A549 (cell line): ENCODE measurements around the gene MSI2. TPM values are rescaled to one million over a fixed set of nuclear protein-coding genes. Genes with fewer than 3 reads are reported as not detected.

Source experiments
- BHLHE40 ChIP-seq: IDR thresholded peaks from 2 replicates; pipeline ENCODE4 v1.6.1; 2012; ENCODE audit warnings: low read depth, low read length, inconsistent platforms
- CHD2 ChIP-seq: fragments of 150-350 bp; IDR thresholded peaks from 2 replicates; pipeline ENCODE4 v1.6.1; 2014; ENCODE audit warnings: low read length; ENCODE audit not compliant: partially characterized antibody
- EHF ChIP-seq: fragments of 250-450 bp; sonication (Bioruptor Pico); IDR thresholded peaks from 2 replicates; pipeline ENCODE4 v1.5.0; 2020; ENCODE audit warnings: mild to moderate bottlenecking
- EHMT2 ChIP-seq: fragments of 200-600 bp; sonication (generic); IDR thresholded peaks from 2 replicates; pipeline ENCODE4 v1.6.1; 2016; ENCODE audit warnings: antibody characterized with exemption, low read depth, mild to moderate bottlenecking, moderate library complexity
- ESRRA ChIP-seq: fragments of 150-350 bp; IDR thresholded peaks from 2 replicates; pipeline ENCODE4 v1.6.1; 2014; ENCODE audit warnings: mild to moderate bottlenecking, low read length, borderline replicate concordance
- FOSB ChIP-seq: fragments of 250-450 bp; sonication (Bioruptor Pico); IDR thresholded peaks from 2 replicates; pipeline ENCODE4 v1.5.0; 2020; ENCODE audit warnings: mild to moderate bottlenecking, moderate library complexity
- FOSL2 ChIP-seq, 2 experiments: fragments of 450-650 bp in 1 of 2; fragments of >200 bp in 1 of 2; sonication (Bioruptor Twin) in 1 of 2; formaldehyde crosslinking; IDR thresholded peaks; 2 replicates each; pipeline versions ENCODE4 v1.5.0 to v1.6.1; 2016 to 2020; ENCODE audit warnings: mild to moderate bottlenecking in 1 of 2, moderate library complexity in 1 of 2
- GATA3 ChIP-seq: IDR thresholded peaks from 2 replicates; pipeline ENCODE4 v1.6.1; 2012; ENCODE audit warnings: borderline replicate concordance
- HEYL ChIP-seq: fragments of 250-450 bp; sonication (Bioruptor Pico); IDR thresholded peaks from 2 replicates; pipeline ENCODE4 v1.8.0; 2021; ENCODE audit warnings: mild to moderate bottlenecking, moderate library complexity
- HOXA7 ChIP-seq: fragments of 250-450 bp; sonication (Bioruptor Pico); IDR thresholded peaks from 2 replicates; pipeline ENCODE4 v1.5.0; 2020; ENCODE audit warnings: mild to moderate bottlenecking, moderate library complexity
- HOXB13 ChIP-seq: fragments of 250-450 bp; sonication (Bioruptor Pico); IDR thresholded peaks from 2 replicates; pipeline ENCODE4 v1.5.0; 2020; ENCODE audit warnings: low read depth, mild to moderate bottlenecking, moderate library complexity
- JUNB ChIP-seq: fragments of >200 bp; sonication (Bioruptor Twin); formaldehyde crosslinking; IDR thresholded peaks from 2 replicates; pipeline ENCODE4 v1.6.1; 2016
- MAZ ChIP-seq: fragments of 150-350 bp; IDR thresholded peaks from 2 replicates; pipeline ENCODE4 v1.6.1; 2014; ENCODE audit warnings: antibody characterized with exemption, low read depth, low read length, borderline replicate concordance
- MYC ChIP-seq: IDR thresholded peaks from 2 replicates; pipeline ENCODE4 v1.6.1; 2012; ENCODE audit warnings: mild to moderate bottlenecking, inconsistent platforms, low read length, improper control_type of control experiment, borderline replicate concordance
- NFE2L2 ChIP-seq: fragments of 150-350 bp; conservative IDR thresholded peaks from 2 replicates; pipeline ENCODE4 v1.6.1; 2014; ENCODE audit warnings: low read length
- NR3C1 ChIP-seq: fragments of >200 bp; sonication (Bioruptor Twin); formaldehyde crosslinking; IDR thresholded peaks from 3 replicates; pipeline ENCODE4 v1.6.1; 2017
- RAD21 ChIP-seq, 2 experiments: fragments of >200 bp in 1 of 2; sonication (Bioruptor Twin) in 1 of 2; formaldehyde crosslinking in 1 of 2; IDR thresholded peaks in 1 of 2; conservative IDR thresholded peaks in 1 of 2; 2 replicates in 1 of 2; 3 replicates in 1 of 2; pipeline ENCODE4 v1.6.1; 2012 to 2018; ENCODE audit warnings: inconsistent platforms in 1 of 2
- RARB ChIP-seq: fragments of 250-450 bp; sonication (Bioruptor Pico); IDR thresholded peaks from 2 replicates; pipeline ENCODE4 v1.8.0; 2021; ENCODE audit warnings: mild to moderate bottlenecking, moderate library complexity
- RNF2 ChIP-seq: fragments of 200-600 bp; sonication (generic); IDR thresholded peaks from 2 replicates; pipeline ENCODE4 v1.6.1; 2016; ENCODE audit warnings: low read depth, mild to moderate bottlenecking, antibody characterized with exemption, moderate library complexity, borderline replicate concordance
- SMC3 ChIP-seq: fragments of >200 bp; sonication (Bioruptor Twin); formaldehyde crosslinking; IDR thresholded peaks from 3 replicates; pipeline ENCODE4 v1.6.1; 2018; ENCODE audit warnings: inconsistent platforms
- SREBF2 ChIP-seq: fragments of 450-650 bp; IDR thresholded peaks from 2 replicates; pipeline ENCODE4 v1.6.1; 2014; ENCODE audit warnings: mild to moderate bottlenecking, moderate library complexity
- TFCP2L1 ChIP-seq: fragments of 250-450 bp; sonication (Bioruptor Pico); IDR thresholded peaks from 2 replicates; pipeline ENCODE4 v1.5.0; 2021; ENCODE audit warnings: mild to moderate bottlenecking
- ZC3H11A ChIP-seq: fragments of 450-650 bp; IDR thresholded peaks from 2 replicates; pipeline ENCODE4 v1.6.1; 2014; ENCODE audit warnings: antibody characterized with exemption, mild to moderate bottlenecking
- ZFP36 ChIP-seq: fragments of 450-650 bp; IDR thresholded peaks from 2 replicates; pipeline ENCODE4 v1.6.1; 2014; ENCODE audit warnings: borderline replicate concordance; ENCODE audit not compliant: partially characterized antibody
- ZNF302 ChIP-seq: fragments of 250-450 bp; sonication (Bioruptor Pico); IDR thresholded peaks from 2 replicates; pipeline ENCODE4 v1.9.0; 2021; ENCODE audit warnings: inconsistent platforms, mild to moderate bottlenecking, moderate library complexity
- polyA plus RNA-seq, 4 experiments: library from polyadenylated mRNA; depleted of rRNA in 3 of 4; stranded (reverse); fragments of >200 nt; fragmentation: RNase III in 1 of 4; extraction: RNeasy Plus Mini Kit Qiagen cat#74134 plus additional on column Dnase treatment in 1 of 4; gene quantifications; 2 replicates in 3 of 4; 3 replicates in 1 of 4; pipeline ENCODE4 v1.2.3, GENCODE V29; 2011 to 2017
- TF ChIP-seq, protein P1 (sequence below): IDR thresholded peaks from 2 replicates; pipeline ENCODE4 v1.6.1; 2012; ENCODE audit warnings: low read depth, borderline replicate concordance
- TF ChIP-seq, protein P2 (sequence below): fragments of 250-450 bp; sonication (Bioruptor Pico); IDR thresholded peaks from 2 replicates; pipeline ENCODE4 v1.5.0; 2021; ENCODE audit warnings: mild to moderate bottlenecking, moderate library complexity, borderline replicate concordance
- TF ChIP-seq, protein P3 (sequence below): fragments of 250-450 bp; sonication (Bioruptor Pico); IDR thresholded peaks from 2 replicates; pipeline ENCODE4 v1.5.0; 2020; ENCODE audit warnings: low read depth, mild to moderate bottlenecking, moderate library complexity
- TF ChIP-seq, protein P4 (sequence below): IDR thresholded peaks from 2 replicates; pipeline ENCODE4 v1.6.1; 2012
- TF ChIP-seq, protein P5 (sequence below): fragments of 450-650 bp; IDR thresholded peaks from 2 replicates; pipeline ENCODE4 v1.6.1; 2014; ENCODE audit warnings: antibody characterized with exemption
- TF ChIP-seq, protein P6 (sequence below): fragments of >200 bp; sonication (Bioruptor Twin); formaldehyde crosslinking; IDR thresholded peaks from 3 replicates; pipeline ENCODE4 v1.6.1; 2016
- TF ChIP-seq, protein P7 (sequence below): fragments of >200 bp; sonication (Bioruptor Twin); formaldehyde crosslinking; IDR thresholded peaks from 2 replicates; pipeline ENCODE4 v1.6.1; 2016
- TF ChIP-seq, protein P8 (sequence below): fragments of 150-350 bp; IDR thresholded peaks from 2 replicates; pipeline ENCODE4 v1.6.1; 2014; ENCODE audit warnings: low read depth, mild to moderate bottlenecking, low read length

Gene MSI2
- polyA plus RNA-seq, 2 of the 4 experiments (the other 2 are of a cell fraction), result 43.6 to 44.4 TPM

DNA sequence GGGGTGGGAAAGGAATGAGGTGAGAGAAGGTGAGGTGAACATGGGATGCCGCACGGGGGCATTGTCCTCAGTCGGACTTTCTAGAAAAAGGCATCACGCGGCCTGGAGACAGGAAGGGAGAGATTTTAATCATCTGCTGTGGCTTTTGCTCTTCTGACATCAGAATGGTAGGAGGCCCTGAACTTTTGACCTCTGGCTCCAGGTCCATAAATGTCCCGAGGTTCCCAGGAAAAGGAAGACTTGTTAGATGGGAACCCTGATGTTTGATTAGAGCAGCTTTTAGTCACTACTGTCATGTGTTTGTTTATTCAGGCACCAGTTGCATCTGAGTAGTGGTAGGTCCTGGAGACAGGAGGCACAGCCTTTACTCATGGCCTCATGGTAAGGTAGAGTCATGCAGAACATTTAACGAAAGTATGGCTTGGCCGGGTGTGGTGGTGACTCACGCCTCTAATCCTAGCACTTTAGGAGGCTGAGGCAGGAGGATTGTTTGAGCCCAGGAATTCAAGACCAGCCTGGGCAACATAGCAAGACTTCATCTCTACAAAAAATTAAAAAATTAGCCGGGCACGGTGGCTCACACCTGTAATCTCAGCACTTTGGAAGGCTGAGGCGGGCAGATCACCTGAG, 203.1 kb downstream of the MSI2 start (continued):
- TF ChIP-seq ZC3H11A (no peak), TFCP2L1 (CRISPR knock-in tag) (0 out of 2 replicates have a peak, but pooled peaks have one; percentile 11), ESRRA (no peak), EHF (CRISPR knock-in tag) (no peak), FOSB (CRISPR knock-in tag) (no peak), ZFP36 (no peak), SMC3 (peak; percentile 58), BHLHE40 (no peak), NR3C1 (no peak), SREBF2 (no peak), RNF2 (no peak), HOXA7 (CRISPR knock-in tag) (no peak), EHMT2 (no peak), FOSL2 (IDR thresholded peaks at IDR 0.05) (peak; percentile 57; the same call in 1 of the 2 replicates), FOSL2 (CRISPR knock-in tag; IDR thresholded peaks at IDR 0.05) (peak; percentile 95), GATA3 (peak; percentile 71; the same call in 1 of the 2 replicates), RARB (peak; percentile 87), HOXB13 (CRISPR knock-in tag) (no peak), MYC (no peak; the same call in none of the 2 replicates), RAD21 (conservative IDR thresholded peaks at IDR 0.05 in 1 of 2, IDR thresholded peaks at IDR 0.05 in 1 of 2) (peak in 1 of 2 experiments; percentile 69; a peak in 4 of 5 replicates), ZNF302 (CRISPR knock-in tag) (no peak), HEYL (CRISPR knock-in tag) (no peak), MAZ (no peak), CHD2 (no peak), JUNB (peak; percentile 89), NFE2L2 (no peak)
- TF ChIP-seq, protein P1, sequence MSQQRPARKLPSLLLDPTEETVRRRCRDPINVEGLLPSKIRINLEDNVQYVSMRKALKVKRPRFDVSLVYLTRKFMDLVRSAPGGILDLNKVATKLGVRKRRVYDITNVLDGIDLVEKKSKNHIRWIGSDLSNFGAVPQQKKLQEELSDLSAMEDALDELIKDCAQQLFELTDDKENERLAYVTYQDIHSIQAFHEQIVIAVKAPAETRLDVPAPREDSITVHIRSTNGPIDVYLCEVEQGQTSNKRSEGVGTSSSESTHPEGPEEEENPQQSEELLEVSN, result no peak
- TF ChIP-seq, protein P2, sequence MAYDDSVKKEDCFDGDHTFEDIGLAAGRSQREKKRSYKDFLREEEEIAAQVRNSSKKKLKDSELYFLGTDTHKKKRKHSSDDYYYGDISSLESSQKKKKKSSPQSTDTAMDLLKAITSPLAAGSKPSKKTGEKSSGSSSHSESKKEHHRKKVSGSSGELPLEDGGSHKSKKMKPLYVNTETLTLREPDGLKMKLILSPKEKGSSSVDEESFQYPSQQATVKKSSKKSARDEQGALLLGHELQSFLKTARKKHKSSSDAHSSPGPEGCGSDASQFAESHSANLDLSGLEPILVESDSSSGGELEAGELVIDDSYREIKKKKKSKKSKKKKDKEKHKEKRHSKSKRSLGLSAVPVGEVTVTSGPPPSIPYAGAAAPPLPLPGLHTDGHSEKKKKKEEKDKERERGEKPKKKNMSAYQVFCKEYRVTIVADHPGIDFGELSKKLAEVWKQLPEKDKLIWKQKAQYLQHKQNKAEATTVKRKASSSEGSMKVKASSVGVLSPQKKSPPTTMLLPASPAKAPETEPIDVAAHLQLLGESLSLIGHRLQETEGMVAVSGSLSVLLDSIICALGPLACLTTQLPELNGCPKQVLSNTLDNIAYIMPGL (CRISPR knock-in tag), result no peak
- TF ChIP-seq, protein P3, sequence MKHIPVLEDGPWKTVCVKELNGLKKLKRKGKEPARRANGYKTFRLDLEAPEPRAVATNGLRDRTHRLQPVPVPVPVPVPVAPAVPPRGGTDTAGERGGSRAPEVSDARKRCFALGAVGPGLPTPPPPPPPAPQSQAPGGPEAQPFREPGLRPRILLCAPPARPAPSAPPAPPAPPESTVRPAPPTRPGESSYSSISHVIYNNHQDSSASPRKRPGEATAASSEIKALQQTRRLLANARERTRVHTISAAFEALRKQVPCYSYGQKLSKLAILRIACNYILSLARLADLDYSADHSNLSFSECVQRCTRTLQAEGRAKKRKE (CRISPR knock-in tag), result peak; percentile 45; the same call in 1 of the 2 replicates
- TF ChIP-seq, protein P4, sequence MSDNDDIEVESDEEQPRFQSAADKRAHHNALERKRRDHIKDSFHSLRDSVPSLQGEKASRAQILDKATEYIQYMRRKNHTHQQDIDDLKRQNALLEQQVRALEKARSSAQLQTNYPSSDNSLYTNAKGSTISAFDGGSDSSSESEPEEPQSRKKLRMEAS, result peak; percentile 72
- TF ChIP-seq, protein P5, sequence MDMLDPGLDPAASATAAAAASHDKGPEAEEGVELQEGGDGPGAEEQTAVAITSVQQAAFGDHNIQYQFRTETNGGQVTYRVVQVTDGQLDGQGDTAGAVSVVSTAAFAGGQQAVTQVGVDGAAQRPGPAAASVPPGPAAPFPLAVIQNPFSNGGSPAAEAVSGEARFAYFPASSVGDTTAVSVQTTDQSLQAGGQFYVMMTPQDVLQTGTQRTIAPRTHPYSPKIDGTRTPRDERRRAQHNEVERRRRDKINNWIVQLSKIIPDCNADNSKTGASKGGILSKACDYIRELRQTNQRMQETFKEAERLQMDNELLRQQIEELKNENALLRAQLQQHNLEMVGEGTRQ, result peak; percentile 26; the same call in 1 of the 2 replicates
- TF ChIP-seq, protein P6, sequence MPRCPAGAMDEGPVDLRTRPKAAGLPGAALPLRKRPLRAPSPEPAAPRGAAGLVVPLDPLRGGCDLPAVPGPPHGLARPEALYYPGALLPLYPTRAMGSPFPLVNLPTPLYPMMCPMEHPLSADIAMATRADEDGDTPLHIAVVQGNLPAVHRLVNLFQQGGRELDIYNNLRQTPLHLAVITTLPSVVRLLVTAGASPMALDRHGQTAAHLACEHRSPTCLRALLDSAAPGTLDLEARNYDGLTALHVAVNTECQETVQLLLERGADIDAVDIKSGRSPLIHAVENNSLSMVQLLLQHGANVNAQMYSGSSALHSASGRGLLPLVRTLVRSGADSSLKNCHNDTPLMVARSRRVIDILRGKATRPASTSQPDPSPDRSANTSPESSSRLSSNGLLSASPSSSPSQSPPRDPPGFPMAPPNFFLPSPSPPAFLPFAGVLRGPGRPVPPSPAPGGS, result no peak
- TF ChIP-seq, protein P7, sequence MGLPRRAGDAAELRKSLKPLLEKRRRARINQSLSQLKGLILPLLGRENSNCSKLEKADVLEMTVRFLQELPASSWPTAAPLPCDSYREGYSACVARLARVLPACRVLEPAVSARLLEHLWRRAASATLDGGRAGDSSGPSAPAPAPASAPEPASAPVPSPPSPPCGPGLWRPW, result no peak
- TF ChIP-seq, protein P8, sequence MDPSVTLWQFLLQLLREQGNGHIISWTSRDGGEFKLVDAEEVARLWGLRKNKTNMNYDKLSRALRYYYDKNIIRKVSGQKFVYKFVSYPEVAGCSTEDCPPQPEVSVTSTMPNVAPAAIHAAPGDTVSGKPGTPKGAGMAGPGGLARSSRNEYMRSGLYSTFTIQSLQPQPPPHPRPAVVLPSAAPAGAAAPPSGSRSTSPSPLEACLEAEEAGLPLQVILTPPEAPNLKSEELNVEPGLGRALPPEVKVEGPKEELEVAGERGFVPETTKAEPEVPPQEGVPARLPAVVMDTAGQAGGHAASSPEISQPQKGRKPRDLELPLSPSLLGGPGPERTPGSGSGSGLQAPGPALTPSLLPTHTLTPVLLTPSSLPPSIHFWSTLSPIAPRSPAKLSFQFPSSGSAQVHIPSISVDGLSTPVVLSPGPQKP, result no peak
